ENCODE measurements around the gene ZSCAN4. TPM values are rescaled to one million over a fixed set of nuclear protein-coding genes. Genes with fewer than 3 reads are reported as not detected.

The ZSCAN4 gene
- total RNA-seq, 4 donors from 2014 or later, result 0.39 to 0.71 TPM; not detected in 2

- 93 to 95% methylated on average over 4 of the region's 4 CpGs for WGBS, 2 donors
- no peak for TF ChIP-seq CTCF (IDR thresholded peaks at IDR 0.05)
- no peak for TF ChIP-seq POLR2A (IDR thresholded peaks at IDR 0.05)
- no peak overlapping the region for H3K4me3 ChIP-seq (ENCODE audit: low read depth, poor library complexity, severe bottlenecking)
- intact Hi-C loops (cut with DNase I; ENCODE audit: low total_unique reads), result no loop called here
- no peak for DNase-seq (ENCODE audit: low spot score in 2 of 2)
These were observed 31.4 kb upstream of the ZSCAN4 start for GRCh38 chr19:57637379-57637778.

DNA sequence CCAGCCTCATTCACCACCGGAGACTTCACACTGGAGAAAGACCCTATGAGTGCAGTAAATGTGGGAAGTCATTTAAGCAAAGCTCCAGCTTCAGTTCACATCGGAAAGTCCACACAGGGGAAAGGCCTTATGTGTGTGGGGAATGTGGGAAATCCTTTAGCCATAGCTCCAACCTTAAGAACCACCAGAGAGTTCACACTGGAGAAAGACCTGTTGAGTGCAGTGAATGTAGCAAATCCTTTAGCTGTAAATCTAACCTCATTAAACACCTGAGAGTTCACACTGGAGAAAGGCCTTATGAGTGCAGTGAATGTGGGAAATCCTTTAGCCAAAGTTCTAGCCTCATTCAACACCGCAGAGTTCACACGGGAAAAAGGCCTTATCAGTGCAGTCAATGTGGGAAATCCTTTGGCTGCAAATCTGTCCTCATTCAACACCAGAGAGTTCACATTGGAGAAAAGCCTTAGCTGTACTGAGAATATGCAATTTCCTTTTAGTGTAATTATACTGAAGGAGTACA, 27.0 kb upstream of the ZSCAN4 start:
- intact Hi-C loops (cut with DNase I; ENCODE audit: low total_unique reads), result no loop called here
- 95 to 98% methylated on average over 4 of the region's 4 CpGs for WGBS, 2 donors
- no peak for DNase-seq (ENCODE audit: low spot score in 2 of 2)
- TF ChIP-seq POLR2A (IDR thresholded peaks at IDR 0.05), result no peak
- no peak overlapping the region for H3K4me3 ChIP-seq (ENCODE audit: low read depth, poor library complexity, severe bottlenecking)

GRCh38 chr19:57642396-57643046, 26.2 kb upstream of the ZSCAN4 start:
- intact Hi-C loops (cut with DNase I; ENCODE audit: low total_unique reads), result no loop called here
- TF ChIP-seq CTCF (IDR thresholded peaks at IDR 0.05), result no peak
- no peak for TF ChIP-seq POLR2A (IDR thresholded peaks at IDR 0.05)
- no peak for DNase-seq (ENCODE audit: low spot score in 2 of 2)
- H3K4me3 ChIP-seq (ENCODE audit: low read depth, poor library complexity, severe bottlenecking), result no peak overlapping the region
- WGBS, 2 donors, result 70 to 84% methylated on average over 4 of the region's 4 CpGs

GRCh38 chr19:57643734-57644133, 25.0 kb upstream of the ZSCAN4 start:
- no peak for DNase-seq (ENCODE audit: low spot score in 2 of 2)
- H3K4me3 ChIP-seq (ENCODE audit: low read depth, poor library complexity, severe bottlenecking), result no peak overlapping the region
- TF ChIP-seq CTCF (IDR thresholded peaks at IDR 0.05) (no peak), POLR2A (IDR thresholded peaks at IDR 0.05) (no peak)
- intact Hi-C loops (cut with DNase I; ENCODE audit: low total_unique reads), result no loop called here

- DNase-seq (ENCODE audit: low spot score in 2 of 2), result no peak
- no peak for TF ChIP-seq POLR2A (IDR thresholded peaks at IDR 0.05)
- no peak for TF ChIP-seq CTCF (IDR thresholded peaks at IDR 0.05)
- intact Hi-C loops (cut with DNase I; ENCODE audit: low total_unique reads), result no loop called here
- 45 to 48% methylated on average over 6 of the region's 6 CpGs for WGBS, 2 donors
- no peak overlapping the region for H3K4me3 ChIP-seq (ENCODE audit: low read depth, poor library complexity, severe bottlenecking)
These were observed 20.3 kb upstream of the ZSCAN4 start for GRCh38 chr19:57648331-57649003.

DNA sequence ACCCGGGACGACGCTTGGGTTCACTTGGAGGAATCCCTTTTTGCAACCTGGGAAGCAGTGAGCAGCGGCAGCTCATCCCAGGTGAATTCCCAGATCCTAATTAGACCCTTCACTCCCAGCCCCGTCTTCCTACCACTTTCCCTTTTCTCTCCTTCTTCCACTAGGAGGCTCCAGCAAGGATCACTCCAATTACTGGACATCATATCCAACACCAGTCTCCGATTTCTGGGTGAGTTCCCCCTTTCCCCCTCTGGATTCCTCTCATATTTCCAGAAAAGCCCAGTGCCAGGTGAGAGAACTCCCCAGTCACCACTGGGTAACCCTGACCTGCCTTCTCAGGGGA, 17.1 kb upstream of the ZSCAN4 start:
- 36 to 47% methylated on average over 6 of the region's 6 CpGs for WGBS, 2 donors
- TF ChIP-seq CTCF (IDR thresholded peaks at IDR 0.05) (no peak), POLR2A (IDR thresholded peaks at IDR 0.05) (no peak)
- no peak for DNase-seq (ENCODE audit: low spot score in 2 of 2)
- H3K4me3 ChIP-seq (ENCODE audit: low read depth, poor library complexity, severe bottlenecking), result no peak overlapping the region
- intact Hi-C loops (cut with DNase I; ENCODE audit: low total_unique reads), result no loop called here
